Panc1 (cell line): ENCODE data around the gene RNF220.

Source experiments
- CTCF ChIP-seq: fragments of 450-650 bp; IDR thresholded peaks from 2 replicates; pipeline ENCODE4 v1.5.1; 2017; ENCODE audit warnings: mild to moderate bottlenecking
- POLR2AphosphoS5 ChIP-seq: IDR thresholded peaks from 2 replicates; pipeline ENCODE4 v1.6.1; 2012; ENCODE audit warnings: mild to moderate bottlenecking, low read depth, low read length, moderate library complexity
- REST ChIP-seq, 2 experiments: IDR thresholded peaks; 2 replicates each; pipeline ENCODE4 v1.6.1; 2011 to 2012; ENCODE audit warnings: low read depth in 2 of 2, control low read depth in 1 of 2, low read length in 1 of 2, mild to moderate bottlenecking in 1 of 2, moderate library complexity in 1 of 2; ENCODE audit not compliant: insufficient read depth in 1 of 2

- TF ChIP-seq CTCF: no peak
- TF ChIP-seq REST (IDR thresholded peaks at IDR 0.05; ENCODE audit: insufficient read depth in 1 of 2, low read depth in 2 of 2, low read length in 1 of 2): no peak
- no peak for TF ChIP-seq POLR2AphosphoS5
Observed at GRCh38 chr1:44602634-44603628, 197.9 kb downstream of the RNF220 start.
